SH-SY5Y (cell line): ENCODE results near the gene MOSMO.

Source experiments
- GATA2 ChIP-seq: IDR thresholded peaks from 2 replicates; pipeline ENCODE4 v1.6.1; 2011; ENCODE audit warnings: mild to moderate bottlenecking, low read depth, low read length
- GATA3 ChIP-seq: IDR thresholded peaks from 2 replicates; pipeline ENCODE4 v1.6.1; 2011; ENCODE audit warnings: low read depth, mild to moderate bottlenecking, low read length, moderate library complexity

Gene MOSMO

GRCh38 chr16:22092143-22092933 lies 84.4 kb downstream of the MOSMO start, which contains the start of gene VWA3A:
Gene VWA3A, plus strand, starts transcription at chr16:22092541. Its CDS starts 97 bp downstream, at chr16:22092638.
- TF ChIP-seq GATA2 = no peak
- no peak for TF ChIP-seq GATA3

- no peak for TF ChIP-seq GATA2
- TF ChIP-seq GATA3 = no peak
Observed at GRCh38 chr16:22093331-22093730, 85.4 kb downstream of the MOSMO start.

- TF ChIP-seq GATA2 (no peak), GATA3 (no peak)
Observed at GRCh38 chr16:22093996-22094395, 86.1 kb downstream of the MOSMO start.

- no peak for TF ChIP-seq GATA2
- no peak for TF ChIP-seq GATA3
Observed at GRCh38 chr16:22098405-22099255, 90.7 kb downstream of the MOSMO start.

- no peak for TF ChIP-seq GATA3
- no peak for TF ChIP-seq GATA2
Observed at GRCh38 chr16:22099256-22099975, 91.5 kb downstream of the MOSMO start.

GRCh38 chr16:22103441-22103840 lies 95.5 kb downstream of the MOSMO start:
- TF ChIP-seq GATA2 = no peak
- TF ChIP-seq GATA3 = no peak

GRCh38 chr16:22109258-22109898 lies 101.5 kb downstream of the MOSMO start:
- no peak for TF ChIP-seq GATA2
- TF ChIP-seq GATA3 = no peak

- TF ChIP-seq GATA3 (no peak), GATA2 (no peak)
Observed at GRCh38 chr16:22116095-22116700, 108.3 kb downstream of the MOSMO start.

- no peak for TF ChIP-seq GATA3
- peak; percentile 37; the same call in 1 of the 2 replicates for TF ChIP-seq GATA2
Observed at GRCh38 chr16:22117609-22118008, 109.7 kb downstream of the MOSMO start.

GRCh38 chr16:22120440-22120839 lies 112.5 kb downstream of the MOSMO start:
- TF ChIP-seq GATA3 = no peak
- TF ChIP-seq GATA2 = no peak

- TF ChIP-seq GATA2 = no peak
- TF ChIP-seq GATA3 = no peak
Observed at GRCh38 chr16:22122239-22122638, 114.3 kb downstream of the MOSMO start.

- no peak for TF ChIP-seq GATA3
Observed at GRCh38 chr16:22123146-22123545, 115.2 kb downstream of the MOSMO start.

GRCh38 chr16:22123759-22124490 lies 116.0 kb downstream of the MOSMO start:
- no peak for TF ChIP-seq GATA2
- TF ChIP-seq GATA3 = no peak
